NCI-H1092 (cell line): ENCODE measurements around the gene NR1I3.
"Not testable (repeated sequence)": the region's sequence is repeated elsewhere in the genome, so short reads cannot be mapped to it uniquely, and the experiment has no call there.

Experiments
- DNase-seq: peaks from one replicate; lab custom pipeline; 2025; lab: John Stamatoyannopoulos, UW

NR1I3 gene, protein sequence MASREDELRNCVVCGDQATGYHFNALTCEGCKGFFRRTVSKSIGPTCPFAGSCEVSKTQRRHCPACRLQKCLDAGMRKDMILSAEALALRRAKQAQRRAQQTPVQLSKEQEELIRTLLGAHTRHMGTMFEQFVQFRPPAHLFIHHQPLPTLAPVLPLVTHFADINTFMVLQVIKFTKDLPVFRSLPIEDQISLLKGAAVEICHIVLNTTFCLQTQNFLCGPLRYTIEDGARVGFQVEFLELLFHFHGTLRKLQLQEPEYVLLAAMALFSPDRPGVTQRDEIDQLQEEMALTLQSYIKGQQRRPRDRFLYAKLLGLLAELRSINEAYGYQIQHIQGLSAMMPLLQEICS

DNA sequence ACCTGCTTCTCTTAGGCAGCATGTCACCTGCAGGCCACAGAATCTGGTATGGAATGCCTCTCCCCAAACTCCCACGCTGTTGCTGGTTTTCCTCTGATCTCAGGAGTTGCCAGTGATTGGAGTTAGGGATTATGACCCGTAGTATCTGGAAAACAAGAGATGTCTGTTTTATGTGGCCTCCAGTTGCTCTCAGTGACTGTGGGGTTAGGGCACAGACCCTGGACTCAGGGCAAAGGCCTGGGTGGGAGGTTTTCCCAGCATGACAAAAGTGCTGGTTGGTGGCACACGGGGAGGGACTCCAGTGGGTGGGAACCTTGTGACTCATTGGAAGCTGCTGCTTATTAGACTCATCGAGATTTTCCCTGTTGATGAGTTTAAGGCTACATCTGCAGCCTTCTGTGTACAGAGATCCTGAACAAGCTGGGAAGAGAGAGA lies at the start of gene NR1I3:
Gene NR1I3, minus strand, starts transcription at position 165 of the 435 bp plus-strand sequence. CDS start 1,638 bp downstream, outside the sequence.
- DNase-seq: no peak

DNA sequence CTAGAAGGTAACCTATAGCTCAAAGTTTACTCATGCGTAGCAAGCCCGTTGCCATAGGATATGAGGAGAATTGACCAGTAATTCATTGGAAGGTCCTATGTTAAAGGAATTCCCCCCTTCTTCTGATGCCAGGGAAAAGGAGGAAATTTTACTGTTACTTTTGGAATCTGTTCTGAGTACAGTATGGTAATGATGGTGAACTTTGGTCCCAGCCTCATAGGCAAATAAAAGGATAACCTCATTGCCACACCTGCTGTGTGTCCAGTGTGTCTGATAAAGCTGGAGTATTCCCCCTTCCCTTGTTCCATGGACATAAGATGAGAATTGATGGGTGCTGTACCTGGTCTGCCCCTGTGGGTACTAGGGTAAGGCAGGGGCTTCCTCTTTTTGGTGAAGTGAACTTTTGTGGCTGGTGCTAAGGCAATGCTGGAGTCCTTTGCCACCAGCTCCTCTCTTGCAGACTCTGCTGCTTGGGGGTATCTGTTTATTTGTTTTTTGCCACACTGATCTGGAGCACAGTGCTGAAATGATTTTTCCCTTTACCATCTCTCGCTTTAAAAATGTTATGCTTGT lies 49.6 kb upstream of the NR1I3 start:
- DNase-seq: no peak

DNA sequence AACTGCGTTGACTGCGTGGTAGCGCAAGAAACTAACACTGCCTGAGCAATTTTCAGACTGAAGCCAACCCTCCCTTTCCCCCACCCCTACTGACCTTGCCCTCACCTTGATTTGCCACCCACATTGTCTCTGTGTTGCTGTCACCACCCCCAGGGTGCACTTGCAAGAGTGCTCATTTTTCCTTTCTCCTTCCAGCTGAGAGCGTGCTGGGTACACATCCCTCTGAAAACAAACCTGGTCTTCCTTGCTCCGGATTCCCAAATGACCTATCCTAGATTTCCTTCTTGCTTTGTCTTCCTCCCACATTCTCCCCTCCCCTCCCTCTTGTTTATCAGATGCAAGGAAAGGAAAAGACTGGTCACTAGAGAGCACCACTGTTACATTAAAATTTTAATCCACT lies 47.5 kb upstream of the NR1I3 start:
- DNase-seq: no peak

DNA sequence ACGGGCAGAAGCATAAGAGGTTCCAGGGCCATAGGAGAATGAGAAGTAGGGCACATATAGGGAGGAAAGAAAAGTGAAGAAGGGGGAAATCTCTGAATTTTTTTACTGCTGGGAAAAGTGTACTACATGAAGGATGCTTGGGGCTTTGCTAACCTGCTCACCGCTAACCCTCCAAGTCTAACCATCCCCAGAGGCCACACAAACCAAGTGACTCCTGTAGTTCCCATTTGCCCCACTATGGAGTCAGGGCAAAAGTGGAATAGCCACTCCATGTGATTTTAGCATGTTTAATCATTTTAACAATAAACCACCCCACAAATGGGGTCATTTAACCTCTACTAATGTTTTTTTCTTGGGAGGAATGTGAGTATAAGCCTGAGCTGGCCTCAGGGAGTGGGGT lies 47.1 kb upstream of the NR1I3 start:
- no peak for DNase-seq

DNA sequence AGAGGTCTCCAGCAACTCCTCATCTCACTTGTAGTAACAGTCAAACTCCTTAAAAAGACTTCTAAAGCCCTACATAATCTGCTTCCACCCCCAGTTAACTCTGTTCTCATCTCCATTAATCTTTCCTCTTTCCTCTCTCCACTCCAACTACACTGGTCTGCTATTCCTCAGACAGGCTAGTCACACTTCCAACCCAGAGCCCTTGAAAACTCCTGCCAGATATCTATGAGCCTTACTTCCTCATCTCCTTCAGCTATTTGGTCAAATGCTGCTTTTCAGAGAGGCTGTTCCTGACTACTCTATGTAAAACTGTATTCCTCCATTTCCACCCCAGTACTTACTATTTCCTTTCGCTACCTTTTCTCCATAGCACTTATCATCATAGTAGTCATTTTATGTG lies 45.0 kb upstream of the NR1I3 start:
- no peak for DNase-seq

DNA sequence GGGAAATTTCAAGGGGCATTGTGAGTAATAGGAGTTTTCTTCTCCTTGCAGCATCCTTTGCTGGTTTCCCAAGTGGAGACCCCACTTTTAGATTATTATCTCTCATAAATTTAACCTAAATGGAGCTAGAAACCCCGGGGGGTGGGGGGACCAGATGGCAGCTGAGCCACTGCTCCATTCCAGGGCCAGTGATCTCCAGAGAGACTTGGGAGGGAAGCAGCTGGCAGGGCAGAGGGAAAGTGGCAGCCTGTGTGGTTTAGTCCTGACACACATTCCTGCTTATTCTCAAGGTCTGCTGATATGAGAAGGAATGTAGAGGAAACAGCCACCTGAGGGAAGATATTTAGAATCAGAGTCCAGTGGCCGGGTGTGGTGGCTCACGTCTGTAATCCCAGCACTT lies 36.9 kb upstream of the NR1I3 start:
- no peak for DNase-seq

DNA sequence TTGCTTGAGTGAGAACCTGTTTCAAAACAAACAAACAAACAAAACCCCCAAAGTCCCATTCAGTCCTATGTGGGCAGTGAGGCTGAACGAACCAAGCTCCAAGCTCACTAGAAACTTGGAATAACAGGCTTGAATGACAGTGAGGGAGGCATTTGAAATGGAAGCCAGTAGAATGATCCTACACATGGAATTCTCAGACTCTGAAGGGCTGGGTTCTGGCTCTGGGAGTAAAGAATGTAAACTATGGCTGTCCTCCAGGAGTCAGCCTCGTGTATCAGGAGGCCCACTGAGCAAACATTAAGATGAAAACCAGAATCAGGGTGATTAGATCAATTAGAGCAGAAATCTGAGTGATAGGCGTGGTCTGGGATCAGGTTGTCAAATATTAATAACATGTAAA lies 35.4 kb upstream of the NR1I3 start:
- DNase-seq: no peak

DNA sequence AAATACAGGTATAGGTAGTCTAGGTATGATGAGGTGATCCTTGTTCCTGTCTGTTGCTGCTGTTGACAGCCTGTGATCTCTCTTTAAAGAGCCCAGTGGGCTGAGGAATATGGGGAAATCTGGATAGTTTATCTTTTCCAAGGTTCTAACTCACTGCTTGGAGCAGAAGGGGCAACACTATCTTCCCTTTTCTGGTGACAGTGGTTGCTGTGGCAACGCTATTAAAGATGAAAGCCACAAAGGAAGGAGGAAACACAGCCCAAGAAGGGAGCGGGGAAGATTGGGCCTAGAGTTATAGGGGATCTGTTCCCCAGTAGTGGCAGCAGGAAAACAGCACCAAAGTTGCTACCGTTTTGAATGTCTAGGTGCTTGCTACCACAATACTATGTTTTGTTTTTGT lies 29.3 kb upstream of the NR1I3 start:
- no peak for DNase-seq

DNA sequence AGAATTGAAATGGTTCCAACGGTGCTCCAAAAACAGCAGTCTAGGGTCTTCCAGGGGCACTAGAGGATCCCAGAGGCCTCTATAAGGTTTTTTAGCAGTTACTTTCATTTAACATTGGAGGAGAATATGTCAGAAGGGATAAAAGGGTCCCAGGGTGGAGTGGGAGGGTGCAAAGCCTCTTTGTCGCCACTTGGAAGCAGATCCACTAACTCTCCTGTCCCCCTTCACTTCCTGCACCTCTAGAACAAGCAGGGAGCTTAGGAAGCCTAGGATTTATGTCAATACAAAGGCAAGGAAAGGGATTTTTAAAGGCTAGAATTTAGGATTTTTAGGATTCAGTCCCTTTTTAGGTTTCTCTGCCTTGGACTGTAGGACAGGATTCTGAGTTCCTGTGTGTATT lies 28.8 kb upstream of the NR1I3 start:
- no peak for DNase-seq

DNA sequence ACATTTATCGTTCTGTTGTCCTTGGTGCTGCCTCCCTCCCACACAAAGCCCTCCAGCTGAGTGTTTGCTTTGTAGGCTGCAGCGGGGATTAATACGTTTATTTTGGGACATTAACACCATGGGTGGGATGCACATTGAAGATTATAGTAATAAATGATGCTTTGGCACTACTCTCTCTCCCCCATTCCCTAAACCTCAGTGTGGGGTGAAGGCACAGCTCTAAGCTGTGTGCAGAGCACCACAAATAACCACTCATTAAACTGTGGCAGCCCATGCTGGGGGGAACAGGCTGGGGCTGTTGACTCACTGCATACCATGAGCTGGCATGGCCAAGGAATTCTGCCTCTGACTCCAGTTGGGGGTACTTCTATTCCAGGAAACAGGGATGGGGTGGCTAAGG lies 28.2 kb upstream of the NR1I3 start:
- DNase-seq: no peak

DNA sequence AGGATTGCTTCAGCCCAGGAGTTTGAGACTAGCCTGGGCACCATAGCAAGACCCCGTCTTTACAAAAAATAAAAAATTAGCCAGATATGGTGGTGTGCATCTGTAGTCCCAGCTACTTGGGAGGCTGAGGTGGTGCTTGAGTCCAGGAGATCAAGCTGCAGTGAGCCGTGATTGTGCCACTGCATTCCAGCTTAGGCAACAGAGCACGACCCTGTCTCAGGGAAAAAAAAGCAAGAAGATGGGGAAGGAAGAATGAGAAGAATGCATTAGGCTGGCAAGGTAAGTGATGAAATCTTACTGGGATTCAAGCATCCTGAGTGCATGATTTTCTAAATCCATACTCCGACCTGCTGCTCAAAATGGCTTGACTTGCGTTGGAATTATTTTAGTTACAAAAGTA lies 27.3 kb upstream of the NR1I3 start:
- no peak for DNase-seq

DNA sequence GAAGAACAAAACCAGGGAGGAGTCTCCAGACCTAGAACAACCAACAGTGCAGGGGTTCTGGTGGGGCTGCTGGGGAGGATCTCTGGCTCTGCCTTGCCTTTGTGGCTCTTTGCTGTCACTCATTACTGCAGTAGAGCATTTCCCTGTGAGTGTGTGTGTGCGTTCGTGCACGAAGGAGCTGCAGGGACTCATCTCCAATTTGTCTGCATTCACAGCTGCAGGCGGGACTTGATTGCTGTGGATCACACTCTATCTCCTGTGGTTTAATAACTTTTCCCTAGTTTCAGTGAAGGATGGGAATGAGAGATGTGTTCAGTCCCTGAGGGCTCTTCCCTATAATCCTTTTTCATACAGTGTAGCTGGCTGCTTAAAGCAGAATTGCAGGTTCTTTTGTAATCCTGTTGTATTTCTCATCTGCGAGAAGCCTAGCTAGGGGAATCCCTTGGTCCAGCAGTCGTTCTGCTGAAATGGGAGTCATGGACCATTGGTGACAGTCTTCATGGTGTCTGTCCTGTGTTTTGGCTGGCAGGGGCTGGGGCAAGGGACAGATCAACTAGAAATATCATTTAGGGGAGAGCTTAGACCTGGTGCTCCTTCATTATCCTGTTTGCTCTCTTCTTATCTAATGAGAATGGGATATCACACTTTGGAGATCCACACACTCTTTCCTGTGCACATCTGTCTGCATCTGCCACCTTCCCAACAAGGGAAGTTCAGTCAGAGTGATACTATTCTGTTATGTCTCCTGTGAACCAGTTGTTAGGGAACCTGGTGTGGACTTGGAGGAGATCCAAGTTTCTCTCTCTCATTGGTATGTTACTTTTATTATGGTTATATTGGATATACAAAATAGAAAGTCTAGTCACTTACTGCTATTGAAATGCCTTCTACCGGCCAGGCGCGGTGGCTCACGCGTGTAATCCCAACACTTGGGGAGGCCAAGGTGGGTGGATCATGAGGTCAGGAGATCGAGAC lies 23.5 kb upstream of the NR1I3 start:
- DNase-seq: no peak

DNA sequence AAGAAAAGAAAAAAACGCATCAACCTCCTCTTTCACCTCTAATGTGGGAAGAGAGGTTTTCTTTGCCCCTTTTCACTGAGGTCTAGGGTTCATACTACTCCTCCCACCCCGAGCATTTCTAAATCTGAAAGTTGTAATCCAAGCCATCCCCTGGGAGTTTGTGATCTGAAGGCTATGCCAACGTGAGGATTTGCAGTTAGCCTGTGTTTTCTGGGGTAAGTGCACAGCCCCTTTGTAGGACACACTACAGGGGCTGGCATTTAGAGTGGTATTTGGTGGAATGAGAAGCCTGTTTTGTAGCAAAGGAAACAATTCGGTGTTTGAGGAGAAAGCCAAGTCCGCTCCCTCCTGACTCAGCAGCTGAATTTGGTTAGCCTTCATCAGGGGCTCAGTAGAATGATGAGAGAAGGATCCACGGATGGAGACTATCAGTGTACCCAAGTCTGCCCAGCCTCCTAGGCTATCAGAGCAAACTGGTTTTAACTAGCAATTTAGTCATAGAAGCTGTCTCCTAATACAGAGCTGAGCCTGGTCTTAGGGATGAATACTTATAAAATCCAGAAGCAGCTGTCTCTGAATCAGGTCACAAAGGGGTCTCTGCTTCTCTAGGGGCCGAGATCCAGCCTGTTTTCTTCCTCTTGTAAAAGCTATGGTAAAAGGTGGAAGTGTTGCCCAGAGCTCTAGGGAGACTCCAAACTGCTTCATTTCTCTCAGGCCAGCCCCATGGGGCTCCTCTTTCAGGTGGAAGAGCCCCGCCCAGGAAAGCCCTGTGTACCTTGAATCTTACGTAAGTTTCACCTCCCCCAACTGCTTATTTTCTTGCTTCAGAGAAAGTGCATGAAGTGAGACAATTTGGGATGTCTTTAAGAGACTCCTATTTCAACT lies 22.6 kb upstream of the NR1I3 start:
- no peak for DNase-seq

DNA sequence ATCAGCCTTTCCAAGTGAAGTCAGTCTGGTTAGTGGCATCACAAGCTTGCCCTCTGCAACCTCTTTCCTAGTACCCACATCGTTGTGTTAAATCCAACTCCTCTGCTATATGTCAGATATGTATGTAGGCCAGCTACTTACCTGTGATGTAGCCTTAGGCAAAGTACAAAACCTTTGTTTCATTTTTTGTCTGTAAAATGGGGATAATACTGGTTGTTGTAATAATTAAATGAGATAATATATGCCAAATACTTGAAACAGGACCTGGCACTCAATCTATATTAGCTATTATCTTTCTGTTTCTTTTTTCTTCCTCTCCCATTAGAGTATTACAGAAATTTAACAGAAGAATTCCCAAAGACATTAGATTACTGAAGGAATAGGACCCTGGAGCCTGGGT lies 21.8 kb upstream of the NR1I3 start:
- DNase-seq: no peak

DNA sequence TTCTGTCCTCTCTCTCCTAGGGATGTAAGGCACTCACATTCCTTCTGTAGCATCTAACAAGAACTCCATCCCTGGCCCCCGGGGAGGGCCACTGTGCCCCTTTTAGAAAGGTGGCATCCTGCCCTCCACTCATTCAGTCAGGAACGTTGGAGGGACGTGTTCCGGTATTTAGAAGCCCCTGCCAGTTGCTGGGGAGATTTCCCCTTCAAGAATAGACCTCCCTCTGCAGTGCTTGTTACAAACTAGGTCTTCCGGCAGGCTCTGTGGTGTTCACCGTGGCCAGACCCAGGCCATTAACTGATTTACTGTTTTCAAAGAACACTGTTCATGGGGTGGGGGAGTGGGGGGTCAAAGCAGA lies 21.3 kb upstream of the NR1I3 start:
- DNase-seq: no peak

DNA sequence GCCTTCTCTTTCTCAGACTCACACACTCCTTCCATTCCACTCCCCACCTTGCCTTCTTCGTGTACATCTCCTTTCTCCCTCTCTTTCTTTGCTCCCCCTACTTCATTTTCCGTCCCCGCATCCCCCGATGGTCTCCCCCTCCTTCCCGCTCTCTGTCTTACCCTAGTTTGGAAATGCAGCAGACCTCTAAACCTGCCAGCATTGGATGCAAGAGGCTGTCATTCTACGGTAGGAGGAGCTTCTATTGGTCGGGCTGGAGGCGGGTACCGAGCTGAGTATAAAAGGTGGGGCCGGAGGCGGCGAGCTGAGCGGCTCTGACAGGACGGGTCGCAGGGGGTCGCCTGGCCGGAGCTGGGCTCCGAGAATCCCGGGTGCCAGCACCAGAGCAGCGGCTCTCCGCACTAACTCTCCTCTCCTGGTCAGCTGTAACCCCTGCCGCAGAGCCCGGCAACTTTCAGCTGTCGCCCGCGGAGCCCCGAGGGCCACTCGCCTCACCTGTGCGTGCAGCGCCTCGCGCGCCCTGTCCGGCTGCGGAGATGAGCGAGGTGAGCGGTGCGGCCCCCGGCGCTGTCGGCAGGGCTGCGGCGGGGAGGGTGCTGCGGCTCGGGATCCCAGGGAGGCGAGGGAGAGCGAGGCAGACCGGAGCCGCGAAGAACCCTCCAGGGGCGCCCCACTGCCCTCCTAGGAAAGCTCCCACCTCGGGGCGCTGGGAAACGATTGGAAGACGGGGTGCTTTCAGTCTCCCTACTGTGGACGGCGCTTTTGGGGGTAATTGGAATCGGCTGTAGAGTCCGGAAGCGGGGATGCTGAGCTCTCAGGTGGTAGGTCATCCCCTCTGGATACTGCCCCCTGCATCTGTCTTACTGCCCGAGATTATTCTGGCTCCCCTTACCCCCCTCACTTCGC lies 20.7 kb upstream of the NR1I3 start, which contains the start of gene PCP4L1:
Gene PCP4L1, plus strand, starts transcription at position 307 of the 906 bp plus-strand sequence. Its CDS starts 230 bp downstream, at position 537.
- DNase-seq: no peak

DNA sequence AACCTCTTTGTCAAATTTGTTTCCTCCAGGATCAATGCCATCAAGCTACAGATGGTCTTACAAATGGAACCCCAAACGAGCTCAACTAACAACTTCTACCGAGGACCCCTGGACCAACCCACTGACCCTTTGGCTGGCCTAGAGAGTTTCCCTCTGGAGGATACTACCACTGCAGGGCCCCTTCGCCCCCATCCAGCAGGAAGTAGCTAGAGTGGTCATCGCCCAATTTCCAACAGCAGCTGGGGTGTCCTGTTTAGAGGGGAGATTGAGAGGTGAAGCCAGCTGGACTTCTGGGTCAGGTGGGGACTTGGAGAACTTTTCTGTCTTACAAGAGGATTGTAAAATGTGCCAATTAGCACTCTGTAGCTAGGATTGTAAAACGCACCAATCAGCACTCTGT lies 19.1 kb upstream of the NR1I3 start:
- not testable (repeated sequence) for DNase-seq

DNA sequence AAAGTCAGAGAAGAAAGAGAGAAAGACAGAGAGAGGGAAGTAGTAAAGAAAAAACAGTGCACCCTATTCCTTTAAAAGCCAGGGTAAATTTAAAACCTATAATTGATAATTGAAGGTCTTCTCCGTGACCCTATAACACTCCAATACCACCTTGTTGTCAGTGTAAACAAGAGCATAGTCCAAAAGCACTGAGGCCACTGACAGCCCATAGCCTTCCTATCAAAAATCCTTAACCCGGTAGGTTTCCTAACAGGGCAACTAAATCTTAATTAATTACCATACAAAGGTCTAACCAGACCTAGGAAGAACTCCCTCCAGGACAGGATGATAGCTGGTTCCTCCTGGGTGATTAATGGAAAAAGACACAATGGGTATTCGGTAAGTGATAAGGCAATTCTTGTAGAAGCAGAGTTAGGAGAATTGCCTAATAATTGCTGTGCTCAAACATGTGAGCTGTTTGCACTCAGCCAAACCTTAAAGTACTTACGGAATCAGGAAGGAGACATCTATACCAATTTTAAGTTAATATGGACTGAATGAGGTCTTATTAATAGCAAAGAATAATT lies 18.0 kb upstream of the NR1I3 start:
- DNase-seq: not testable (repeated sequence)

DNA sequence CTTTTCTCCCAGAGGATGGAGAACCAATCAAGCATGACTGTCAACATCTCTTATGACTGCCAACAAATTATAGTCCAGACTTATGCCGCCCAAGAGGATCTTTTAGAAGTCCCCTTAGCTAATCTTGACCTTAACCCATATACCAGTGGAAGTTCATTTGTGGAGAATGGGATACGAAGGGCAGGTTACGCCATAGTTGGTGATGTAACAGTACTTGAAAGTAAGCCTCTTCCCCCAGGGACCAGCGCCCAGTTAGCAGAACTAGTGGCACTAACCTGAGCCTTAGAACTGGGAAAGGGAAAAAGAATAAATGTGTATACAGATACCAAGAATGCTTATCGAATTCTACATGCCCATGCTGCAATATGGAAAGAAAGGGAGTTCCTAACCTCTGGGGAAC lies 17.3 kb upstream of the NR1I3 start:
- DNase-seq: not testable (repeated sequence)

DNA sequence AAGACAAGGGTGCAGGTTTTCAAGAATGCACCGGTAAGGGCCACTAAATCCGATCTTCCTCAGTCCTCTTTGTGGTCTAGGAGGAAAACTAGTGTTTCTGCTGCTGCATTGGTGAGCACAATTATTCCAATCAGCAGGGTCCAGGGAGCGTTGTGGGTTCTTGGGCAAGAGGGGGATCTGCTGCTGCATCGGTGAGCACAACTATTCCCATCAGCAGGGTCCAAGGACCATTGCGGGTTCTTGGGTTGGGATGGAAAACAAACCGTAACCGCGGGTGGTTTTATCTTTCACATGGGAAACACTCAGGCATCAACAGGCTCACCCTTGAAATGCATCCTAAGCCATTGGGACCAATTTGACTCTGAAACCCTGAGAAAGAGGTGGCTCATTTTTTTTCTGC lies 13.6 kb upstream of the NR1I3 start:
- no peak for DNase-seq
